ENCODE measurements around the gene PHKG2.

PHKG2 gene

GRCh38 chr16:30736995-30737793 lies 11.0 kb upstream of the PHKG2 start:
- H3K27me3 ChIP-seq (replicated peaks) = no peaks in the 10 kb centered on the region
- no peak overlapping the region for H3K27ac ChIP-seq
- no peak for TF ChIP-seq CTCF (IDR thresholded peaks at IDR 0.05; ENCODE audit: low read depth, low read length, missing control alignments)
- in situ Hi-C loops (cut with HindIII; ENCODE audit: low pct_ligation_motif_present, low sequenced_read_pairs) = no loop called here
- H3K36me3 ChIP-seq (replicated peaks) = peaks cover 83% of the 10 kb centered on the region
- no peak overlapping the region for H3K4me3 ChIP-seq (ENCODE audit: low read depth, low read length)
- DNase-seq = no peak

- H3K27ac ChIP-seq = no peak overlapping the region
- no peak for DNase-seq
- no peaks in the 10 kb centered on the region for H3K27me3 ChIP-seq (replicated peaks)
- peaks cover 81% of the 10 kb centered on the region for H3K36me3 ChIP-seq (replicated peaks)
- in situ Hi-C loops (cut with HindIII; ENCODE audit: low pct_ligation_motif_present, low sequenced_read_pairs) = no loop called here
- no peak overlapping the region for H3K4me3 ChIP-seq (ENCODE audit: low read depth, low read length)
- no peak for TF ChIP-seq CTCF (IDR thresholded peaks at IDR 0.05; ENCODE audit: low read depth, low read length, missing control alignments)
Measured at GRCh38 chr16:30737794-30738648, 10.2 kb upstream of the PHKG2 start.

GRCh38 chr16:30738984-30739951 lies 9.0 kb upstream of the PHKG2 start:
- TF ChIP-seq CTCF (IDR thresholded peaks at IDR 0.05; ENCODE audit: low read depth, low read length, missing control alignments) = no peak
- in situ Hi-C loops (cut with HindIII; ENCODE audit: low pct_ligation_motif_present, low sequenced_read_pairs) = no loop called here
- H3K4me3 ChIP-seq (ENCODE audit: low read depth, low read length) = no peak overlapping the region
- no peak for DNase-seq
- H3K36me3 ChIP-seq (replicated peaks) = peaks cover 79% of the 10 kb centered on the region
- H3K27me3 ChIP-seq (replicated peaks) = no peaks in the 10 kb centered on the region
- no peak overlapping the region for H3K27ac ChIP-seq

- H3K36me3 ChIP-seq (replicated peaks) = peaks cover 78% of the 10 kb centered on the region
- no peak overlapping the region for H3K4me3 ChIP-seq (ENCODE audit: low read depth, low read length)
- TF ChIP-seq CTCF (IDR thresholded peaks at IDR 0.05; ENCODE audit: low read depth, low read length, missing control alignments) = no peak
- in situ Hi-C loops (cut with HindIII; ENCODE audit: low pct_ligation_motif_present, low sequenced_read_pairs) = no loop called here
- peak; percentile 35 for DNase-seq
- H3K27ac ChIP-seq = peak overlapping the region; percentile 71
- H3K27me3 ChIP-seq (replicated peaks) = no peaks in the 10 kb centered on the region
Measured at GRCh38 chr16:30740364-30741251, 7.6 kb upstream of the PHKG2 start.
